ENCODE results near the gene SNRPA.

The SNRPA gene

DNA sequence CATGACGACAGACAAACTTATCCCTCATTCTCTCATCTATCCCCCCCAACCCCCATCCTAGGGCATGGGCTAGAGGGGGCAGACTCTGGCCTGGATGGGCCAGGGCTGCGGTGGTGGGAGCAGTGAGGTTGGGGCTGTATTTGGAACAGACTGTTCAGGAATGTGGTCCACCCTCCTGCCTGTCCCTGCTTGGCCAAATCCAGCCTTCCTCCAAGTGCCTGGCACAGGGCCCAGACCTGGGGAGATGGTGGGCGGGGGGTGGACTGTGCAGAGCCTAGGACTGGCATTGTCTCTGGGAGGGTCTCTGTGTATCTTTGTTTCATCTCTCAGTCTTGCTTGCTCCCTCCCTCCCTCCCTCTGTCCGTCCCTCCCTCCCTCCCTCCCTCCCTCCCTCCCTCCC is 62.2 kb downstream of the SNRPA start:
- H3K27ac ChIP-seq = no peak overlapping the region

More for the DNA sequence above, 62.2 kb downstream of the SNRPA start:
- TF ChIP-seq, protein P1, sequence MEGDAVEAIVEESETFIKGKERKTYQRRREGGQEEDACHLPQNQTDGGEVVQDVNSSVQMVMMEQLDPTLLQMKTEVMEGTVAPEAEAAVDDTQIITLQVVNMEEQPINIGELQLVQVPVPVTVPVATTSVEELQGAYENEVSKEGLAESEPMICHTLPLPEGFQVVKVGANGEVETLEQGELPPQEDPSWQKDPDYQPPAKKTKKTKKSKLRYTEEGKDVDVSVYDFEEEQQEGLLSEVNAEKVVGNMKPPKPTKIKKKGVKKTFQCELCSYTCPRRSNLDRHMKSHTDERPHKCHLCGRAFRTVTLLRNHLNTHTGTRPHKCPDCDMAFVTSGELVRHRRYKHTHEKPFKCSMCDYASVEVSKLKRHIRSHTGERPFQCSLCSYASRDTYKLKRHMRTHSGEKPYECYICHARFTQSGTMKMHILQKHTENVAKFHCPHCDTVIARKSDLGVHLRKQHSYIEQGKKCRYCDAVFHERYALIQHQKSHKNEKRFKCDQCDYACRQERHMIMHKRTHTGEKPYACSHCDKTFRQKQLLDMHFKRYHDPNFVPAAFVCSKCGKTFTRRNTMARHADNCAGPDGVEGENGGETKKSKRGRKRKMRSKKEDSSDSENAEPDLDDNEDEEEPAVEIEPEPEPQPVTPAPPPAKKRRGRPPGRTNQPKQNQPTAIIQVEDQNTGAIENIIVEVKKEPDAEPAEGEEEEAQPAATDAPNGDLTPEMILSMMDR (conservative IDR thresholded peaks at IDR 0.05) = no peak
- TF ChIP-seq ZFX (IDR thresholded peaks at IDR 0.05) = no peak
